COLO668 (cell line): ENCODE measurements around the gene APIP.

Experiments
- DNase-seq: peaks from one replicate; lab custom pipeline; 2025; ENCODE audit not compliant: unreplicated experiment; lab: John Stamatoyannopoulos, UW

APIP gene

GRCh38 chr11:34916015-34916842 lies at the start of gene APIP, which contains the start of gene PDHX:
Gene APIP (minus strand): TSS chr11:34916379. CDS start chr11:34916284, 95 bp downstream.
Gene PDHX (plus strand): TSS chr11:34916618. CDS start chr11:34916656, 38 bp downstream.
- DNase-seq = peak; percentile 99

- no peak for DNase-seq
Observed at GRCh38 chr11:34964610-34965331, 48.6 kb upstream of the APIP start.

GRCh38 chr11:34963351-34963750 lies 47.2 kb upstream of the APIP start:
- DNase-seq = no peak

GRCh38 chr11:34962034-34962433 lies 45.9 kb upstream of the APIP start:
- DNase-seq = no peak

- no peak for DNase-seq
Observed at GRCh38 chr11:34960277-34960676, 44.1 kb upstream of the APIP start.

GRCh38 chr11:34959770-34960169 lies 43.6 kb upstream of the APIP start:
- DNase-seq = no peak

- no peak for DNase-seq
Observed at GRCh38 chr11:34957606-34958005, 41.4 kb upstream of the APIP start.

GRCh38 chr11:34957206-34957605 lies 41.0 kb upstream of the APIP start:
- DNase-seq = no peak

- no peak for DNase-seq
Observed at GRCh38 chr11:34953955-34954354, 37.8 kb upstream of the APIP start.

GRCh38 chr11:34948696-34949095 lies 32.5 kb upstream of the APIP start:
- DNase-seq = no peak

- no peak for DNase-seq
Observed at GRCh38 chr11:34944692-34945091, 28.5 kb upstream of the APIP start.

- no peak for DNase-seq
Observed at GRCh38 chr11:34941688-34942087, 25.5 kb upstream of the APIP start.

- no peak for DNase-seq
Observed at GRCh38 chr11:34940026-34940677, 24.0 kb upstream of the APIP start.

- no peak for DNase-seq
Observed at GRCh38 chr11:34938611-34939010, 22.4 kb upstream of the APIP start.

- DNase-seq = no peak
Observed at GRCh38 chr11:34936945-34937629, 20.9 kb upstream of the APIP start.

GRCh38 chr11:34929794-34930763 lies 13.9 kb upstream of the APIP start:
- DNase-seq = peak; percentile 29

- DNase-seq = no peak
Observed at GRCh38 chr11:34928960-34929680, 12.9 kb upstream of the APIP start.

GRCh38 chr11:34928268-34928959 lies 12.2 kb upstream of the APIP start:
- no peak for DNase-seq

- no peak for DNase-seq
Observed at GRCh38 chr11:34926831-34927132, 10.6 kb upstream of the APIP start.
